Amniotic stem cell (primary cell): ENCODE results near the gene PCLO.
"Not testable (repeated sequence)": the region's sequence is repeated elsewhere in the genome, so short reads cannot be mapped to it uniquely, and the experiment has no call there.

ENCODE experiments used
- DNase-seq: peaks from one replicate; lab custom pipeline; 2025; lab: John Stamatoyannopoulos, UW

PCLO gene

DNA sequence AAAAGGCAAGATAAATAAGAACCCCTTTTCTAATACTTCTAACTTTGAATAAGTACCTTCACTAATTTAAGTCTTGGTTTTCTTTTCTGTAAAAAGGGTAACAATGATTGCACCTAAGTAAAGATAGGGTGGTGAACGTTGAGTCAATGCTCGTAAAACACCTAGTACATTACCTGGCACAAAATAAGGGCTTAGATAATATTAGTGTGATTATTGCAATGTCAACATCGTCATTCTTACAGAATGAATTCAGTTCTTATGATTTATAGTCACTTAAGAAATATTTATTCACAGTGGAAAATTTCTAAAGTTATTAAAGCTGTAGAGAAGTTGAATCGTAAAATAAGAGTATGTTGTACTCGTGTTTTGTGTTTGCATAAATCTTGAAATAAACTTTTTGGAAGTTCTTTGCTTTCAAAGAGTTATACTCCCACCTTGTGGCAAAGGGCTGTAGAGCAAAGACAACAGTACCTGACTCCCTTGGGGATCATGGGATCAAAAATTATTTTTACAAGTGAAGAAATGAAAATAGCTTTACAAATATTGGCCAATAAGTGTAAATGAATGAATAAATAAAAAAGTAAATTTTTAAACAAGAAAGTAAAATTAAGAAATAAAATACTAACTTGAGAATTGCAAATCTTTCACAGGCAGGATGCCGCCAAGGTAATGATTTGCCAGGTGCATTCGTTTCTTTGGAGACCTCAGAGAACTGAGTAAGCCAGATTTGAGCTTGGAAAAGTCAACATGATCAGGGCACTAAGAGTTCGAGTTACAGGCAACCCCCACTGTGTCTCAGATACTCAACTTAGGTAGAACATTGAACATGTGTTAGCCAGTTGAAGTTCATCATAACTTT lies 433.3 kb downstream of the PCLO start:
- peak; percentile 13 for DNase-seq

DNA sequence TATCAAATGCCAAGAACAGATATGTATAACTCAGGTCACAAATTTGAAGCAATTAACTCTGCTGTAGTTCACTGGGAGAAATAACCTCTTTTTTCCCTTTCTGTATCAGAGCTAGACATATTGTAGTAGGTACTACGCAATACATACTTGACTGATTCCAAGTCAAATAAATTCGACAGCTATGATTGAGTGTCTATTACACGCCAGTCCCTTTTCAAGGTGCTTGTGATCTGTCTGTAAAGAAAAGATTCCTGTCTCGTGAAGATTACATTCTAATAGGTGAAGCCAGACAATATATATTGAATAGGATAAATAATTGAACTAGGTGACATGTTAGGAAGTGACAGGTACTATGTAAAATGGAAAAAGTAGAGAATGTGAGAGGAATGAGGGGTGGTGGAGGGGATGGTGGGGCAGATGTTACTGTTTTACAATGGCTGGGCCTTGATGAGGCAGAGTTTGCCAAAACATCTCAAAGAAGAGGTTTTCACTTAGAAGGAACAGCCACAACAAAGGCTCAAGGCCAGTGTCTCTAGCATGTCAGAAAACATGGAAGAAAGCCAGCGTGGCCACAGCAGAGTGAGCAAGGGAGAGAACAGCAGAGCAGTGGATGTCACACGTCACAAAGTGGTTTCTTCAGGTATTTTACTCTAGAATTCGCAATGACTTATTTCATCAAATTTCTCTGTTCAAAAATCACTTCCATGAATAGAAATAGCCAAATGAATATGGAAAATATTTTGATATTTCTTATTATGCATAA lies 436.5 kb downstream of the PCLO start:
- no peak for DNase-seq

DNA sequence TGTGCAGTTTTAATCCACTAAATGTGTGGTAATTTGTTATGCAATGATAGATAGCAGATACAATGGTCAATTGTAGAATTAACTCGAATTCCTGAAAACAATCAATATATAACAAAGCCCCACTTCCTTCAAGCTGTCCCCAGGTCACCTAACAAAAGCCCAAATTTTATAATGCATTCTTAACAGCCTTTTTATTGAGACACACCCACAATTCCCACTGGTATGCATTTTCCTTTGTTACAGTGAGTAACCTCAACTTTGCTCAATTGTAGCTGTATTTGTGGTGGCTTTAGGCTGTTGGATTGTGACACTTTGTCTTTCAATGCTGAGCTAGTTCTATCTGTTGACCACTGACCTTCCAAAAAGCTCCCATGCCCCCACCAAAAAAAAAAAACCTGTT lies 439.3 kb downstream of the PCLO start:
- no peak for DNase-seq

DNA sequence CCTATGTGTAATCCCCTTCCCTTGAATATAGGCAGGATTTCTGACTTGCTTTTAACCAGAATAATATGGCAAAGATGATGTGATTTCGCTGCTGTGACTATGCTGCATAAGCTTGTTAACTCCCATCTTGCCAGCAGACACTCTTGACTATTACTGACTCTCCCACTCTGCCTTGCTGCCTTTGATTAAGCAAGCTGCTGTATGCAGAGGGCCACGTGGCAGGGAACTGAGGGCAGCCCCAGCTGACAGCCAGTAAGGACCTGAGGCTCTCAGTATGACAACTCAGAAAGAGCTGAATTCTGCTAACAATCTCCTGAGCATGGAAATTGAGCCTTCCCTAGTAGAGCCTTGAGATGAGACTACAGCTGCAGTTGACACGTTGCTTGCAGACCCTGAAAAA lies 439.7 kb downstream of the PCLO start:
- no peak for DNase-seq

DNA sequence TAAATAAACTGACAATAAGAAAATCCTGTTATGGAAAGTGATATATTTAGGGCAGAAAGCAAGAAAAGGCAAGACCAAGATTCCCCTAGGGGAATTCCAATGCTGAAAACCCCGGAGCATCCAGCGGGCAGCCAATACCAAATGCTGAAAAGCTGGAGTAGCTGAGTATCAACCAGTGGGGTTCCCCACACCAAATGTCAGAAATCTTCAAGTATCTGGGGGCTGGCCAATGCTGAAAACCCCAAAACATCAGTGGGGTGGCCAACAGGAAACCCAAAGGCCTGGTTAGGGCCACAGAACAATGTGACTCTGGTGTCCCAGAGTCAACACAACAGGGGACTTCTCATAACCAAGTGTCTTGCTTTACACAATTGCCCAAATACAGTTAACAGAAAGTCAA lies 447.3 kb downstream of the PCLO start:
- no peak for DNase-seq

DNA sequence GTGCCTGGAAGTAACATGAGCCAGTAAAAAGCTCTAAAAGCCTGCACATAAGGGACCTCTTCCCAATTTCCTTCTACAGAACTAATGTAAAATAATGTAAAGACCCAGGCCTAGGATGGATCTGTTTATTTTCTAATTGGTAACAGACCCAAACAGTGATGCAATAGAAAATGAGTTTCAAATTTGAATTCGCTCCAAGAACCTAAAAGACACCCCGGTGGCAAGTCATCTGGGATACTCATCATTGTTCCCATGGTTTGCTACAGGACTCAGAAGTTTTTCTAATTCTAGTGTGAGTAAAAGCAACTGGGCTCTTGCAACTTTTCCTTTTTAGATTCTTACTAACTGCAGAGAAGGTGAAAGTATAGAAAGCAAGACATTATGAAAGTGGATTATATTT lies 447.8 kb downstream of the PCLO start:
- DNase-seq = no peak

DNA sequence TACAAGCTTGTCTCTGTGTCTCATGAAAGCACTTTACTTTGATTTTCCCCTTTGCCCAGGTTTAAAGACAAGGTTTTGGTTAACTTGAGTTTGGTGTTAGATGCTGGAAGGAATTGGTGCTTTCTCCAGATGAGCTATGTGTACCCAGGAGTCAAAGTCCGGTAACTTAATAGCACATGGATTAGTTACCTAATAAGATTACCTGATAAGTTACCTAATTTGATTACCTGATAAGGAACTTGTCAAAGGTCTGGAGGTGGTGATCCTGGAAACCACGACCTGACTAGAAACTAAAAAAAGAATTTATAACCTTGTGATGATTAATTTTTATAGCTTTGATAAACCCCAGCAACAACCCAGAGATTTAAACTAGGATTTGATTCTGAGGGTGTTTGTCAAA lies 449.2 kb downstream of the PCLO start:
- no peak for DNase-seq

DNA sequence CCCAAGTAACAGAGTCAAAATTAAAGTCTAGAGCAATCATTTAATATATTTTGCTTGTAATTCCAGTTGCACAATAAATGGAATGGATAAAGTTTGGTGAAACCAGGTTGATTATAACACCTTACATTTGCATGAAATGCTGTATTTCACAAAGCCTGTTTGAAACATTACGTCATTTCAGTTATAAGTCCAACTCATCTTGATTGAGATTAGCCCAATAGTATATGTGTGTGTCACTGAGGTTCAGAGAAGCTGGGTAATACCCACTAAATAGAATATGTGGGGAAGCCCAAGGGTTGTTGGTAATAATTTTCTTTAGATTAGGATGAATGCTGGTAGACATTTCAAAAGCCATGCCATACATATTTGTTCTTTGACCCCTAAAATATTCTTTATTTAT lies 456.3 kb downstream of the PCLO start:
- not testable (repeated sequence) for DNase-seq

DNA sequence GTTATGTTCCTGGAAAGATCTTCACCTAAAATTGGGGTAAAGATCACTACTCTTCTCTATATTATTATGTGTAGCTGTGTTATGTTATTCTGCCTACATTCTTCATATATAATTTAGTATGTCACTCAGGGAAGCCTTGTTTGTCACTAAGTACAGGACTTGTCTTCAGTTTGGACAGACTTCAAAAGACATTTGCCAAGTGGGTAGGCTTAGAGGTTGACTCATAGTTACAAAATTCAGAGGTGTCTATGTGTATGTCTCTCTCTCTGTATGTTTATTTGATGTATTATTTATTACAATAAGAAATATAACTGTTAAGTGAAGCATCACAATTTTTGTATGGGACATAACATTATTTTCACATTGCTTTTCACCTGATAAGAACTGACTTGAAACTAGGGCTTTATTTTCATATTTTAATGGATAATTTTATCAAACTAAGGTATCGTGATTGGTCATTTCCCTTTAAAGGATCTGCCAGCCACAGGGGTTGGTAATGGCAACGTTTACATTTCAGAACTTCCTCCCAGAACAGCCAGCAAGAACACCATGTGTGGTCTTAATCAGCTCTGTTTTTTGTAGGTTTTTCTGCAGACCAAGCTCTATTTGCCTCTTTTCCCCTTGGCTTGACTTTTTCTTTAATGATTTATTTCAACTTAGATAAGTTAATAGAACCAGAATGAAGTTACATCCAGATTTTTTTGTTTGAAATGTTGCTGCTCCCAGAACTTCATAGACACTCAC lies 457.0 kb downstream of the PCLO start:
- no peak for DNase-seq

DNA sequence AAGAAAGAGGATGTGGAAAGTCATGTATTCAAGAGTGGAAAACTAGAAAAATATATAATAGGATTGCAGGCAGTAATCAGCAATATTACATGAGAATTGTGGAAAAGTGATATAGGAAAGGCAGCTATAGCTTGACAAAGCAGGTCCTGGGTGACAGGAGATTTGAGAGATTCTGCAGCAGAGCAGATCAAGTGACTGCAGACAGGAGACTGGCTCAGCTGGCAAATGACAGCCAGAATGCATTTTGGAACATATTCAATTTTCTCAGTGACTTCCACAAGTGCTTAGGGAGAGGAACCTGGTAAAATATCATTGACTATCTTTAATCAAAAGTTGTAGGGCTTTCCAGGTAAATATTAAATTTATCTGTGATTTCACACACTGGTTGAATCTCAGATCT lies 458.6 kb downstream of the PCLO start:
- DNase-seq = no peak
